ENCODE results near the gene MED15.
A peak's percentile ranks its signal among the peaks of the same experiment; 100 is the strongest.
"Not testable (repeated sequence)": the region's sequence is repeated elsewhere in the genome, so short reads cannot be mapped to it uniquely, and the experiment has no call there.

Gene MED15

DNA sequence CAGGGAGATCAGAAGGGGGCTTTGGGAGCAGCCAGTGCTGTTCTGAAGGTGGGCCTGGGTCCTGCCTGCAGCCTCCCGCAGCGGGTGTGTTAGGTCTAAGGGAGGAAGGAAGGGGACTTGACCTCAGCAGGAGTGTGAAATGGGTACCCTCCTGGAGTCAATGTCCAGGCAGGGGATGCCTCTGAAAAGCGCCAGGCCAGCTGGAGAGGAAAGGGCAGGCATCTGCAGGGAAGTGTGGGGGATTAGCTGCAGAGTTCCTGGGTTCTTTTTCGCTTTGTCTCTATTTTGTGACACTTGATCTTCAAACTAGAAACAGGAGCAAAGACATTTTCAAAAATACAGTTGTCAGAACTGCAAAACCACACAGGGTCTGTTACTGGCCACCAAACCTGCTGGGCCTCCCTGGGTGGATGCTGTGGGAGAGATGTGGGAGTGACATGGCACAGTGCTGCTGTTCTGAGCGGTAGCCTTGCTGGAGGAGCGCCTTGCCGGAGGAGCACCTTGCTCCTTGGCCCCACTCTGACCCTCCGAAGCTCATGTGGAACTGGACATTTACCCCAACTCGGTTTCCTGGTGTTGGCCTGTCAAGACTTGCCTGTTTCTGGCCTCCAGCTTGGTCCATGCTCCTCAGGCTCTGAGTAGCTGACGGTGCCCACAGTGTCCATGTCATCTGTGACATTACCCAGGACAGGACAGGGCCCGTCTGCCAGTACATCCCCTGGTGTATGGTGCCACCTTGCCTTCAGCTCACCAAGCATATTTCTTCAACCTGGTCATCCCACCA, 25.9 kb downstream of the MED15 start:
- DNase-seq = no peak

DNA sequence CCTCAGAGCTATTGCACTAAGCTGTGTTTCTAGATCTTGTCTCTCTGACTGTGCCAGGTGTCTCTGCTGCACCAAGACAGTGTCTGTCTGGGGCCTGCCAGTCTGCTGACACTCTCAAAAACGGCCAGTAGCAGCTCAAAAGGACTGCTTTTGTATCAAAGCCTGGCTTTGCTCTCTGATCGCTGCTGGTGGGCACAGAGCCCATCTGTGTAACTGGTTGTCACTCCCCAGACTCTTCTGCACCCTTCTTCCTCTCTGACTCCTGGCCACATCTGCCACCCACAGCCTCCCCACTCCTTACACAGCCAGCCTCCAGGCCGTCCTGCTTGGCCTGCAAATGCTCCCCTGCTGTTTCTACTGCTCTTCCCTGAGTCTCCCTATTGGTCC, 26.5 kb downstream of the MED15 start:
- DNase-seq = no peak

DNA sequence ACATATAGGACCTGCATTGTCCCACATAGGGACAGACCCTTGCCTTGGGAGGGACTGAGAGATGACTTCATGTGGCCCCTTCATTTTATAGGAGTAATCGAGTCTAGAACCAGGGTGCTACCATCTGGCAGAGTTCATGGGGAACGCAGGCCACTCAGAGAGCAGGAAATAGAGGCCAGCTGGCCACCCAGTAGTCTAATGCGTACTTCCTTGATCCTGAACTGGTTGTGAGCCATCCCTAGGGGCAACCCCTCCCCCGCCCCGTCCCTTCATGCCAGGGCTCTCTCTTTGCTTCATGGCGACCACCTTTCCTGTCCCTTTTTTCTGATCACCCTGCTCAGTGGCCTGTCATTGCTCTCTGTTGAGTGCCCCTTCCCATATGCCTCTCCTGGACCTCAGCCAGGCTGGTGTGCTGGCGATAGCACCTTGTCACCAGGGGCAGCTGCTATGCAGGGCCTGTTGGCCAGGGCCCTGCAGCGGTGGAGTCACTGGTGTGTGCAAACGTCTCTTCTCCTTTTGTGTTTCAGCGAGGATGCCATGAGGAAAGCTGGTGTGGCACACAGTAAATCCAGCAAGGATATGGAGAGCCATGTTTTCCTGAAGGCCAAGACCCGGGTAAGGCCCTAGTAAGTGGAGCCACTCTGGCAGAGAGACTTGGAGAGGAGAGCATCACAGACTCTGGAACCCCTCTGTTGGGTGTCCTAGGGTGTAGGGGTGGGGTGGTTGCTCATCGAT, 29.3 kb downstream of the MED15 start:
- DNase-seq = no peak

DNA sequence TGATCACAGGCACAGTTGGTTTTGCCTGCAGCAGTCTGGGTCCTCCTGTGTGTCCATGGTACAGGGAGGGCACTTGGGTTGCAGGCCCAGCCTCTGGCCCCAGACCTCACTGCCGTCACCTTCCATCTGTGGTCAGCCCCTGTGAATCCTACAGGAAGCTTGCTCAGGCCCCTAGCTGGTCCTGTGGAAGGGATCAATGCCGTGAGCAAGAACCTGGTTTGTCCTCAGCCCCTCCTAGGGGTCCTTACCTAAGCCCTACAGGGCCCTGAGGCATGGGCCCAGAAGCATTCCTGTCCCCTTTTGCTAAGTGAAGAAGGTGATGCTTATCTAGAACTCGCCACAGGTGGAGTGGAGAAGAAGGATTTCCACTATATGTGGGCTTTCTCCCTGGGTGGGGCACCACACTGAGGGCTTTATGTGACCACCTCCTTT, 29.9 kb downstream of the MED15 start:
- no peak for DNase-seq

DNA sequence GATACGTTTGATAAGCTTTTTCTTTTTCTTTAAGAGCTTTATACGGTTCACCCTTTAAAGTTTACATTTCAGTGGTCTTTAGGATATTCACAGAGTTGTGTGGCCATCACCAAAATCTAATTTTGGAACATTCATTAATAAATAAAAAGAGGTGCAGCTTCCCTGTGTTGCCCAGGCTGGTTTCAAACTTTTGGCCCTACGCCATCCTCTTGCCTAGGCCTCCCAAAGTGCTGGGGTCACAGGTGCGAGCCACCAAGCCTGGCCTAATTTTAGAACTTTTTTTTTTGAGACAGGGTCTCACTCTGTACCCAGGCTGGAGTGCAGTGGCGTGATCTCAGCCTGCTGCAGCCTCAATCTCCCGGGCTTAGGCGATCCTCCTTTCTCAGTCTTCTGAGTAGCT, 30.6 kb downstream of the MED15 start:
- DNase-seq = no peak

DNA sequence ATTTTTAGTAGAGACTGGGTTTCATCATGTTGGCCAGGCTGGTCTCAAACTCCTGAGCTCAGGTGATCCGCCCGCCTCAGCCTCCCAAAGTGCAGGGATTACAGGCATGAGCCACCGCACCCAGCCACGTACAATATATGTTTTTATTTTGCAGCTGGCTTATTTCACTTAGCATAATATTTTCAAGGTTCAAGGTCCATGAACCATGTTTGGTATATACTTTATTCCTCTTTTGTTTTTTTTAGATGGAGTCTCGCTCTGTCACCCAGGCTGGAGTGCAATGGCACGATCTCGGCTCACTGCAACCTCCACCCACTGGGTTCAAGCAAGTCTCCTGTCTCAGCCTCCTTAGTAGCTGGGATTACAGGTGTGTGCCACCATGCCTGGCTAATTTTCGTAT, 31.5 kb downstream of the MED15 start:
- DNase-seq = not testable (repeated sequence)

DNA sequence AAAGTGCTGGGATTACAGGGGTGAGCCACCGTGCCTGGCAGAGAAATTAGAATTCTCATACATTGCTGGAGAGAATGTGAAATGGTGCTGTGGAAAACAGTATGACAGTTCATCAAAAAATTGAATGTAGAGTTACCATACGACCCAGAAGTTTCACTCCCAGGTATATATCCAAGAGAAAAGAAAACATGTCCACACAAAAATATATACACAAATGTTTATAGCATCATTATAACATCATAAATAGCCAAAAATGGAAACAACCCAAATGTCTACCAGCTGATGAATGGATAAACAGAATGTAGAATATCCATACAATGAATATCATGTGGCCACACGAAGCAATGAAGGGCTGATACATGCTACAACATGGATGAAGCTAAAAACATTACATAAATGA, 34.6 kb downstream of the MED15 start:
- no peak for DNase-seq

DNA sequence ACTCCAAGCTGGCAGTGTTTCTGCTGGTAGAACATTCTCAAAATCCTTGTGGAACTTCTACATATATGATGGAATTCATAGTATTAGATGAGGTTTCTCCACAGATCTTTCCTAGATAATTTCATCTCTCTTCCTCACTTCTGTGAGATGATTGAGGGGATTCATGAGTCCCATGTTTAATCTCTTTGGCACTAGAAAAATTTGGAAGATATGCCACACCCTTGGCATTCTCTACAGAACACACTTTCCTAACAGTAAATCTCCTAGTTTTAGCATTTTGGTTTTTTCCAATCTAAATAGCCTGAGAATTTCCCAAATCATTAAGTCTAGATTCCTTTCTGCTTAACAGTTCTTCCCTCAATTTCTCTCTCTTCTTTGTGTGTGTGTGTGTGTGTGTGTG, 35.3 kb downstream of the MED15 start:
- DNase-seq = no peak

DNA sequence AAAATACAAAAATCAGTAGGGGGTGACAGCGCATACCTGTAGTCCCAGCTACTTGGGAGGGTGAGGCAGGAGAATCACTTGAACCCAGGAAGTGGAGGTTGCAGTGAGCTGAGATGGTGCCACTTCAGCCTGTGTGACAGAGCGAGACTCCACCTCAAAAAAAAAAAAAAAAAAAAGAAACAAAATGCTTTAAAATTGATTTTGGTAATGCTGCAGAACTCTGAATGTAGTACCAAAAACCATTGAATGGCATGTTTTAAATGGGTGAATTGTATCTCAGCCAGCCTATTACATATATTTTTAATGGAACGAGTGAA, 37.9 kb downstream of the MED15 start:
- not testable (repeated sequence) for DNase-seq

DNA sequence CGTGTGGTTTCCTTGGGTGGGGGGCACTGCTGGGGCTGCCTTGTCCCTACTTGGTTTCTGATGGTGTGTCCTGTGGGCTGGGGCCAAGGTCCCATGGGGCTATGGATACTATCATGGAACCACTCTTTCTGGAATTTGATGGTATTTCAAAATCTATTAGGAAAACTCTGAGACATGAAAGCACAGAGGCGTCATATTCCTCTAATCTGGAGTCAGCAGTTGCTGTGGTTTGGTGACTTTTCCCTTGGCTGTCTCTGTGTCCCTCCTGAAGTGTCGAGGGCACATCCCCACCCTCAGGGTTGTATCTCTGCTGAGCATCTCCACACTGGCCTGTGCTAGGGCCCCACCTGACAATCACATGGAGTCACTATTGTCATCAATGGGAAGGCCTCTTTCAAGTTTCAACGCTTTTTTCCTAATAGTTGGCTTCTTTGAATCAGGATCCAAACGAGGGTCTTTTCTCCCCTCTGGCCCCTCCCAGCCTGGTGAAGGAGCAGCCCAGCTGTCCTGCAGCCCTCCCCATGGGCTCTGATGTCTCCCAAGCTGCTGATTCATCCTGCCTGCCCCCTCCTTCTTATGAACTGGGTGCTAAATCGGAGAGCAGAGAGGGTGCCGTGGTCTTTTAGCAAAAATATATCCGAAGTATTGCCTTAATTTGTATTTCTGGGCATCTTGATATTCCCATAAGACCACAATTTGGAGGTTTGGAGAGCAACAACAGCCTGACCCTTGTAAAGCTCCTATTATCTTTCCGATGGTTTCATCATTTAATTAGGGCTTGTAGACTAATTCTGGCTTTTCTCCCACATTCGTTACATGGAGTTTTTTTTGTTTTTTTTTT, 38.5 kb downstream of the MED15 start:
- no peak for DNase-seq

DNA sequence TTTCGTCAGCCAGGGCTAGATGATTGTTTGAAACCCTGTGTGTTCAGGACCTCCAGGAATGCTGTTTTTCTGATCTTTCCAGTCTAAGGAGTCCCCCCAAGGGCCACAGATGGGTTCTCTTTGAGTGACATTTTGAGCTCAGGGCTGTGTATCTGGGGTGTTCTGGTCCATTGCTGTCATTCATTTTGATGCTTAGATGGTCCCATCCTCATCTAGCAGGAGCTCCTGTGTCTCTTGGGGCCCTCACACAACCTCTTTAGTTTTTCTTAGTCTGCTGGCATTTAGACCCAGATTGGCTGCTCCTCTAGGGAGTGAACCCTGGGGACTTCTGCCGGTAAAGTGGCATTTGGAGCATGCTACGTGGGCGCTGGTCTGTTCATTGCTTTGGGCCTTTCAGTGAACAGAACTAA, 39.1 kb downstream of the MED15 start:
- DNase-seq = no peak

DNA sequence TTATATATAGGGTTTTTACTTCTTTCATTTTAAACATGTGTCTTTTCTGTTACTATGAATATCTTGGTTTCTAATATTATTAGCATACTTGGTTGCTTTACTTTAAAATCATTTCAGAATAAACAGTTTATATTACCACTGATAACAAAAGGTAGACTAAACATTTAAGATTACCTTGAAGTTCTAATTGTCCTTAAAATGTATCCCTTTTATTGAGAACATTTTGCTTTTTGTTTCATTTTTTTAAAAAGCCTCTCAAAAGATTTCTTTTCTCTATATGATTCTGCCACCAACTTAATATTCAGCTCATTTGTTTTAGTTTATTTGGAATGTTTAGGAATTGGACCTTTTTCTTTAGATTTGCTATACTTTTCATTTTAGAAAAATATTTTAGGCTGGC, 39.6 kb downstream of the MED15 start:
- DNase-seq = no peak

DNA sequence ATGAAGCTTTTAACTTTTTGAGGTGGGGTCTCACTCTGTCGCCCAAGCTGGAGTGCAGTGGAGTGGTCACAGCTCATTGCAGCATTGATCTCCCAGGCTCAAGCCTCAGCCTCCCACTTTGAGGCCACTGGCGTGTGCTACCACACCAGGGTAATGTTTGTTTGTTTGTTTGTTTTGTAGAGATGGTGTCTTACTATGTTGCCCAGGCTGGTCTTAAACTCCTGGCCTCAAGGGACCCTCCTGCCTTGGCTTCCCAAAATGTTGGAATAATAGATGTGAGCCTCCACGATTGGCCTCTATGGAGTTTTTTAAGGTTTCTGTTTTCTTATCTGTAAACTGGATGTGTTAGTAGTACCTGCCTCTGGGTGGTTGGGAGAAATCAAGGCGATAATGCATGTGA, 41.4 kb downstream of the MED15 start:
- no peak for DNase-seq

DNA sequence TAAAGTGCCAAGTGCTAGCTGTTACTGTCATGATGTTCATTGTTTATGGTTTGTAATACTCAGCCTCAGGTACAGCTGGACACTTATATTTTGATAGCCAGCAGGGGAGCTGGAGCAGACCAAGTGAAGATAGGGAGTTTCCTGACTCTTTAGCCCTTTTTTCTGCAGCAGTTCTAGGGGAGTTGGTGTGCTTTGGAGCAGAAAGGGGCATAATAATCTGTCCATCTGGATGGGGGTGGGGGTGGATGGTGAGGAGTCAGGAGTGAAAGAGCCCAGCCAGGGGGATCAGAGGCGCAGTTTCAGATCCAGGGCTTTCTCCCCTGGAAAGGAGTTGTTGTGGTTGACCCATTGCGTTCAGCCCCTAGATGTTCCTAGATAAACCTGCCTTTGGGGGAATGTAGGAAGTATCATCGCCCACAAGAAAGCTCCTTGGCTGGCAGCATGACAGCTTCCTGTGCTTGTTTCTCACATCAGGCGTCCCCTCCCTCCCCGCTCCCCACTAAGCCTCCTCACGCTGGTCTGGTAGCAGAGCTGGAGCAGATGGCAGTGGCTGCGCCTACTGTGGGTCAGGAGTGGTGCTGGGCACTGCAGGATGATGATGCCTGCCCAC, 41.9 kb downstream of the MED15 start:
- peak; percentile 54 for DNase-seq

DNA sequence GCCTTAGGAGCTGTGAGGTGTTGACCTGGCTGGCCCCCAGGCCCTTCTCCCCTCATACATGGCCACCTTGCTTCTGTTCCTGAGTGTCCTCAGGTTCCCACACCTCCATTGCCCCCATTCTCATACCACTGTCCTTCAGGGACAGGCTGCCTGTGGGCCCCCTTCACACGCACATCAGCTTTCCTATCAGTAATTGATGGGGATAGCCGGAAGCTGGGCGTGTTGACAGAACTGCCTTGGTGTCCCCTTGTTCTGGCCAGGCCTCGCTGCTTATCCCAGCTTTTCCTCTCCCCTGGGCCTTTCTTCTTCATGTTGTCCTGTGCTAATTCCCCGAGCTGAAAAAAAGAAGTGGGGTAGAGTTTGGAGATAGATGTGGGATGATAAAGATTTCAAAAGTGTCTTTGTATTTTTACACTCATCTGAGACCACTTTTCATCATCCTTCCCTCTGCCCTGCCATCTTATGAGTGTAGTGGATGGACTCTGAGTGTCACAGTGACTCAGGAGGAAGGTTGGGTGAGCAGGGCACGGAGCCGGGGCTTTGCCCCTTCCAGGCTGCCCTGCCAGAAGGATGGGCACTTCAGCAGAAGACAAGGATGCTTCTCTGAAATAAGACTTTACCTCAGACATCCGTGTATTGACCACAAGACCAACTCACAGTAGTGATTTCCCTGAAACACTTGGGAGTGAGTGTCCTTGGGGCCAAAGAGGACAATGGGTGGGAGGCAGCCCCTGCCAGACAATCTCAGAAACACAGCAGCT, 42.8 kb downstream of the MED15 start:
- no peak for DNase-seq

DNA sequence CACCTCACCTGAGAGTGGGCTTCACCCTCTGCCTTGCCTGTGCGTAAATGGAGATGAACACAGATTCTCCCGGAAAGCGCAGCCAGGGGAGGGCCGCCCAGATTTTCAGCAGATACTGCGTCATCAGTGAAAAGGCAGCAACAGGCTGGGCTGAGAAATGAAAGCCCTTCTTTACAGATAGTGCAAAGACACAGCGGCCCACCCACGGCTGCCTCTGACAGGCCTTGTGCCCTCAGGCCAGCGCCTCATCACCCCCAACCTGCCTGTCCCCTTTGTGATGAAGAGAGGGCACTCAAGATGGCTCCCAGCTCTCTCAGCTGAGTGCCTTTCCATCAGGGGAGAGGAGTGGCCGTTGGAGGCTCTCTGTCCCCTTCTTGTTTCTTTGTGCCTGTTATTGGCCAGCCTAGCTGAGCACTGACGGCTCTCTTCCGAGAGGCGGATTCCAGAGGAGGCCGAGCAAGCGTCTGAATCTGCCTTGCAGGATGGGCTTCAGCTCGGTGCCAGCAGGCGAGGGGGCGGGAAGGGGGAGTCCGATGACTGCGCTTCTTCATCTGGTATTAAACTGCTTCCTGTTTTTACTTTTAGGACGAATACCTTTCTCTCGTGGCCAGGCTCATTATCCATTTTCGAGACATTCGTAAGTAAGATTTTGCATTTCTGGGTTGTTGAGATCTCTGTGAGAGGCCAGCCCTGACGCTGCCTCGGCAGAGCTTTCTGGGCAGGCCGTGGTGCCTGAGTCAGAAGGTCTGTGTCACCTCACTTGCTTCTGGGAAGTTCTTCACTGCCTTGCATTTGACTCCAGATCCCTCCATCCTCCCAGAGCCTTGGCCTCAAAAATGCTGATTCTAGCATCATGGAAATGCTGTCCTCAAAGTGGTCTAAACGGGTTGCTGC, 43.7 kb downstream of the MED15 start:
- DNase-seq = peak; percentile 74

DNA sequence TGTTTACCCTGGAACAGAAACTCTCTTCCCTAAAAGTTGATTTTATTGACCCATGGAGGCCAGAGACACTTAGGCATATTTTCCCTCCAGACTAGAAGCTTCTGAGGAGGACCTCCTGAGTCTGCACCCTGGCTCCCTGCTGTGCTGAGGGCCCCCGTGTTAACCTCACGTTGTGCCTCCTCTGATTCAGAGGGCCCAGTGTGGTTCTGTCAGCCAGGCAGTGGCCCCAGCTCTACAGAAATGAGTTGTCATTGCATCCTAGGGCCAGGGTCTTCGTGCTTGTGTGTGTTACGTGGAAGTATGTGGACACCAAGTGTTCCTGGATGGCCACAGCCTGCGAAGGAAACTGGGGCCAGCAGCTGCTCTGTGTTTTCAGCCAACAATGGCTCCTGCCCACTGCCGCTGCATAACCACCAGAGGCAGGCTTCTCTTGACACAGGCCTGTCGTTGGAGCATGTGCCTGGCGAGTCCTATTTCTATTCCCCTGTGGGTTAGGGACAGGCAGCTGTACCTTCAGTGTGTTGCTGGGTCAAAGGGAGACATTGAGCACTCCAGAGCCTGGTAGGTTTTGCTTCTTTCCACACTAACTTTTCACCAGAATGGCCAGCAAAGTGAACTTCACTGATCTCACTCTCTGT, 44.5 kb downstream of the MED15 start:
- DNase-seq = peak; percentile 55

DNA sequence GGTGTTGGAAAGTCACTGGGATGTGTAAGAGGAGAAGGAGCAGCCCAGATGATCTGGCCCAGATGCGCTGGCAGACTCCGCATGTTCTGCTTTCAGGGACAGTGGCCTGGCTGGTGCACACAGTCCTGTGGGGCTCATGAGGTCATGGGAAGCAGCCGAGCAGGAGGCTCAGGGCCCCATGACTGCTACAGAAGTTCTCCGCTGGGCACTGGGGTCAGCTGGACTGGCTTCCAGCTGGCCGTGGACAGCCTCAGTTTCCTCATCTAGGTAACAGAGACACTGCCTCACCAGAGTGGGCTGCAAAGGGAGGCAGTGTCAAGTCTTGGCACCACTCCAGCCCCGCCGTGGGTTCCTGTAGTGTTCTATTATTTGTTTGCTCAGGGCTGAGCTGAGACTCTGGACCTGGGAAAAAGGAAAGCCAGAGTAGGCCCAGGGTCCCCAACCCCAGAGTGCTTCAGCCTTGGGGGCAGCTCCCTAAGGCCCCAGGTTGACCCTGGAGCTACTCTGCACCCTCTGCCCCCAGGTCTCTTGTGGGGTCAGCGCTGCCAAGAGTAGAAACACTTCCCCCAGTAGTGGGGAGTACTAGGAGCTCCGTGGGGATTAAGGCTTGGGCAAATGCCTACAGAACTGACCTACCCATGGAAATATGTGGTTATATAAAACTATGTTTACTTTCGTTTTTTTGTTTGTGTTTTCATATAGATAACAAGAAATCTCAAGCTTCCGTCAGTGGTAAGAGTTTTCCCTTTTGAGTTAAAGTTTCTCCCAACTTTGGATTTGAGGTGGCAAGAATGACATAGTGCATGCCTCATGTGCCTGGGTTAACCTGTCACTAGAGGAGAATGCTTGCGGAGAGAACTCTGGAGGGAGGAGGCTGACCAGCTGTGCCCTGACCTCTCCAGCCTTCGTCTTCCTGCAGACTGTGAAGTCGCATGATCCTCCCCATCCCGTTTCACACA, 45.3 kb downstream of the MED15 start:
- DNase-seq = no peak

DNA sequence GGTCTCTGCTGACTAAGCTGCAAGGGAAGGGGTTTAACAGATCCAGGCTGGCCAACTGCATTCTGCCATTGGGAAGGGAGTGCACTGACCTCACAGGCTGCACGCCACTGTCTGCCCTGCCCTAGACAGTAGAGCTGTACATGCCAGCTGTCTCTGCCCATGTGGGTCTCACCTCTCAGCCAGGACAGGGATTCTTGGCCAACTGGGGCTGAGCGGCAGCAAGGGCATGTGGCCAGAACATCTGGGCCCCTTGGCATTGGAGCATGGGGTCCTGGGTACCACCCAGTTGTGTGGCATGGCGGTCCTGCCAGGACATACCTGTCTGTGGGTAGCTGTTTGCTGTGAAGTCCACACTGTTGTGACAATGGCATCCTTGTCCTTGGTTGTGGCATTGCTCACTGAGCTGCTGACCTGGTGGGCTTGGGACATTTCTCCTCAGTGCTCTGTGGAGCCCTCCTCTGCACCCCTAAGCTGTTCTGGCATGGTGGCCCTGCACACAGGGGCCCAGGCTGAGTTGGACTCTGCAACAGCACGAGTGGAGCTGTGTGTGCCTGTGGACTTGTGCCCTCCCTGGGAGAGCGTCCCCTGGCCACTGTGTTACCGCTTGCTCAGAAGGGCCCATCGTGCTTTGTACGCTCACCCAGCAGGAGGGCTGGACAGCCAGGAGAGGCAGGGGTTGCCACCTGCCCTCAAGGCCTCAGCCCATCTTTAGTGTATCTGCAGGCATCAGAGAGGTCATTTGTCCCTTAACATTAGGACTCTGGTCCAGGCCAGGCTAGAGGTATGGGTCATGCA, 46.7 kb downstream of the MED15 start:
- no peak for DNase-seq
